ENCODE data around the gene DIS3L2.

DIS3L2 gene

GRCh38 chr2:231928481-231928880 is 33.0 kb upstream of the DIS3L2 start:
- no peaks in the 10 kb centered on the region for H3K36me3 ChIP-seq (replicated peaks; ENCODE audit: low read depth, low read length)
- H3K27me3 ChIP-seq (ENCODE audit: low read depth, low read length) = no peaks in the 10 kb centered on the region; the same call in 1 of the 2 replicates
- TF ChIP-seq CTCF (IDR thresholded peaks at IDR 0.05; ENCODE audit: low read depth, low read length) = no peak
- no peak for TF ChIP-seq EZH2phosphoT487 (IDR thresholded peaks at IDR 0.05; ENCODE audit: low read depth)
- no peak overlapping the region for H2AFZ ChIP-seq (ENCODE audit: low read depth, low read length)
- no peaks in the 10 kb centered on the region for H3K9me3 ChIP-seq (ENCODE audit: insufficient read depth, low read length)
- no peak overlapping the region for H3K9ac ChIP-seq (ENCODE audit: low read length)
- H3K4me3 ChIP-seq (ENCODE audit: low read length) = no peak overlapping the region
- H3K4me2 ChIP-seq (ENCODE audit: low read length) = no peak overlapping the region
- no peaks in the 10 kb centered on the region for H3K79me2 ChIP-seq (ENCODE audit: low read length)
- H4K20me1 ChIP-seq (ENCODE audit: insufficient read depth, low read length) = no peaks in the 10 kb centered on the region
- no peaks in the 10 kb centered on the region for H3K4me1 ChIP-seq (ENCODE audit: low read length)
- no peak overlapping the region for H3K27ac ChIP-seq (ENCODE audit: low read length)

- no peaks in the 10 kb centered on the region; the same call in 1 of the 2 replicates for H3K27me3 ChIP-seq (ENCODE audit: low read depth, low read length)
- TF ChIP-seq EZH2phosphoT487 (IDR thresholded peaks at IDR 0.05; ENCODE audit: low read depth) (no peak), CTCF (IDR thresholded peaks at IDR 0.05; ENCODE audit: low read depth, low read length) (no peak)
- no peak overlapping the region for H3K9ac ChIP-seq (ENCODE audit: low read length)
- no peak overlapping the region for H3K27ac ChIP-seq (ENCODE audit: low read length)
- no peaks in the 10 kb centered on the region for H4K20me1 ChIP-seq (ENCODE audit: insufficient read depth, low read length)
- H3K4me3 ChIP-seq (ENCODE audit: low read length) = no peak overlapping the region
- H3K36me3 ChIP-seq (replicated peaks; ENCODE audit: low read depth, low read length) = no peaks in the 10 kb centered on the region
- H3K79me2 ChIP-seq (ENCODE audit: low read length) = no peaks in the 10 kb centered on the region
- no peaks in the 10 kb centered on the region for H3K4me1 ChIP-seq (ENCODE audit: low read length)
- no peak overlapping the region for H3K4me2 ChIP-seq (ENCODE audit: low read length)
- no peak overlapping the region for H2AFZ ChIP-seq (ENCODE audit: low read depth, low read length)
- H3K9me3 ChIP-seq (ENCODE audit: insufficient read depth, low read length) = no peaks in the 10 kb centered on the region
Observed at GRCh38 chr2:231928901-231929725, 32.4 kb upstream of the DIS3L2 start.

- Histone ChIP-seq H3K79me2 (ENCODE audit: low read length) (no peaks in the 10 kb centered on the region), H3K4me3 (ENCODE audit: low read length) (no peak overlapping the region), H3K36me3 (replicated peaks; ENCODE audit: low read depth, low read length) (no peaks in the 10 kb centered on the region), H3K4me2 (ENCODE audit: low read length) (no peak overlapping the region), H3K27ac (ENCODE audit: low read length) (no peak overlapping the region), H3K9me3 (ENCODE audit: insufficient read depth, low read length) (no peaks in the 10 kb centered on the region), H2AFZ (ENCODE audit: low read depth, low read length) (no peak overlapping the region), H3K4me1 (ENCODE audit: low read length) (no peaks in the 10 kb centered on the region), H4K20me1 (ENCODE audit: insufficient read depth, low read length) (no peaks in the 10 kb centered on the region), H3K9ac (ENCODE audit: low read length) (no peak overlapping the region), H3K27me3 (ENCODE audit: low read depth, low read length) (no peaks in the 10 kb centered on the region; the same call in 1 of the 2 replicates)
- no peak for TF ChIP-seq EZH2phosphoT487 (IDR thresholded peaks at IDR 0.05; ENCODE audit: low read depth)
- peak; percentile 47 for TF ChIP-seq CTCF (IDR thresholded peaks at IDR 0.05; ENCODE audit: low read depth, low read length)
Observed at GRCh38 chr2:231929961-231930592, 31.4 kb upstream of the DIS3L2 start.

- Histone ChIP-seq H3K4me1 (ENCODE audit: low read length) (no peaks in the 10 kb centered on the region), H3K9me3 (ENCODE audit: insufficient read depth, low read length) (no peaks in the 10 kb centered on the region), H3K4me2 (ENCODE audit: low read length) (no peak overlapping the region), H3K9ac (ENCODE audit: low read length) (no peak overlapping the region), H3K36me3 (replicated peaks; ENCODE audit: low read depth, low read length) (no peaks in the 10 kb centered on the region), H3K27me3 (ENCODE audit: low read depth, low read length) (no peaks in the 10 kb centered on the region; the same call in 1 of the 2 replicates), H3K79me2 (ENCODE audit: low read length) (no peaks in the 10 kb centered on the region), H3K4me3 (ENCODE audit: low read length) (no peak overlapping the region), H4K20me1 (ENCODE audit: insufficient read depth, low read length) (no peaks in the 10 kb centered on the region), H2AFZ (ENCODE audit: low read depth, low read length) (no peak overlapping the region), H3K27ac (ENCODE audit: low read length) (no peak overlapping the region)
- TF ChIP-seq EZH2phosphoT487 (IDR thresholded peaks at IDR 0.05; ENCODE audit: low read depth) = no peak
- no peak for TF ChIP-seq CTCF (IDR thresholded peaks at IDR 0.05; ENCODE audit: low read depth, low read length)
Observed at GRCh38 chr2:231930593-231931281, 30.8 kb upstream of the DIS3L2 start.

All from OCI-LY3 (cell line).